Glutamatergic neuron (in vitro differentiated cells): ENCODE data around the gene APOL6. TPM values are rescaled to one million over a fixed set of nuclear protein-coding genes. Genes with fewer than 3 reads are reported as not detected.

Experiments
- DNase-seq: peaks from one replicate; pipeline ENCODE4 v3.0.0; 2022
- H3K27ac Mint-ChIP-seq: one replicate; pipeline ENCODE4 v1.8.0; 2020; ENCODE audit warnings: mild to moderate bottlenecking, mixed read lengths, inconsistent platforms; ENCODE audit not compliant: unreplicated experiment
- H3K27me3 Mint-ChIP-seq: one replicate; pipeline ENCODE4 v1.8.0; 2020; ENCODE audit warnings: mild to moderate bottlenecking, moderate library complexity, mixed read lengths, inconsistent platforms; ENCODE audit not compliant: unreplicated experiment
- H3K36me3 Mint-ChIP-seq: one replicate; pipeline ENCODE4 v1.8.0; 2020; ENCODE audit warnings: mild to moderate bottlenecking, mixed read lengths, inconsistent platforms; ENCODE audit not compliant: unreplicated experiment
- H3K4me1 Mint-ChIP-seq: one replicate; pipeline ENCODE4 v1.8.0; 2020; ENCODE audit warnings: mild to moderate bottlenecking, low read depth, mixed read lengths, inconsistent platforms; ENCODE audit not compliant: unreplicated experiment
- H3K4me3 Mint-ChIP-seq: one replicate; pipeline ENCODE4 v1.8.0; 2020; ENCODE audit warnings: mild to moderate bottlenecking, mixed read lengths, inconsistent platforms; ENCODE audit not compliant: unreplicated experiment
- H3K9me3 Mint-ChIP-seq: one replicate; pipeline ENCODE4 v1.8.0; 2020; ENCODE audit warnings: mild to moderate bottlenecking, moderate library complexity, mixed read lengths, inconsistent platforms; ENCODE audit not compliant: unreplicated experiment
- total RNA-seq: library from RNA; stranded (reverse); fragmentation: NEBNext Ultra II Directional; extraction: Animal tissue kit (Norgen Biotek cat#: 25700); gene quantifications from one replicate; pipeline ENCODE4 v1.2.1, GENCODE V29; 2021; ENCODE audit not compliant: unreplicated experiment
- TF ChIP-seq, protein P1 (sequence below): fragments of 200-600 bp; sonication (generic); IDR thresholded peaks from one replicate; pipeline ENCODE4 v1.5.0; 2021; ENCODE audit not compliant: partially characterized antibody, unreplicated experiment

The APOL6 gene
- total RNA-seq, 1 donor from 2014 or later: not detected

DNA sequence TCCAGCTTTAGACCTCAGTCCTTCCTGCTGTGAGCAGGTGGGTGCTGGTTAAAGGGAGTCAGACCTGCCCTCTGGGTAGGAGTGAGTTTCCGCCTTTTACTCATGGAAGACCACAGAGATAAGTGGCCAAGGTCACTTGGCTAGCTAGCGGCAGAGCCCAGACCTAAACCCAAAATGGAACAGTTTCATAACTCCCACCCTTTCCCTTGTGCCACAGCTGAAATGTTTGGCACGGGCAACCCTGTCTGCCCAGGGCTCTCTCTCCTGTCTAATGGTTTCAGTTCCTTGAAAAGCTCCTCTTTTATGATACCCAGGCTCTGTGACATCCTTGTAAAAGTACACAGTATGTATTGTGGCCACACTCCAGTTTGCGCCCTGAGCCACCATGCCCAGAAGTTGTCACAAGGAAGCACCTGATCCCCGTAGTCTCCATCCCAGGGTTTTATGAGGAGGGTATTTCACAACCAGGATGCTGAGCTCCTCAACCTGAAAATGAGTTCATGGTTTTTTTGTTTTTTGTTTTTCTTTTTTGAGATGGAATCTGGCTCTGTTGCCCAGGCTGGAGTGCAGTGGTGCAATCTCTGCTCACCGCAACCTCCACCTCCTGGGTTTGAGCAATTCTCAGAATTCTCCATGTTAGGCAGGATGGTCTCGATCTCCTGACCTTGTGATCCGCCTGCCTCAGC, 36.2 kb upstream of the APOL6 start:
- no peaks in the 10 kb centered on the region for H3K36me3 Mint-ChIP-seq
- peaks cover 3% of the 10 kb centered on the region for H3K9me3 Mint-ChIP-seq
- peak overlapping the region; percentile 50 for H3K27ac Mint-ChIP-seq
- H3K4me3 Mint-ChIP-seq: no peak overlapping the region
- no peak for DNase-seq
- H3K4me1 Mint-ChIP-seq: no peaks in the 10 kb centered on the region
- TF ChIP-seq, protein P1, sequence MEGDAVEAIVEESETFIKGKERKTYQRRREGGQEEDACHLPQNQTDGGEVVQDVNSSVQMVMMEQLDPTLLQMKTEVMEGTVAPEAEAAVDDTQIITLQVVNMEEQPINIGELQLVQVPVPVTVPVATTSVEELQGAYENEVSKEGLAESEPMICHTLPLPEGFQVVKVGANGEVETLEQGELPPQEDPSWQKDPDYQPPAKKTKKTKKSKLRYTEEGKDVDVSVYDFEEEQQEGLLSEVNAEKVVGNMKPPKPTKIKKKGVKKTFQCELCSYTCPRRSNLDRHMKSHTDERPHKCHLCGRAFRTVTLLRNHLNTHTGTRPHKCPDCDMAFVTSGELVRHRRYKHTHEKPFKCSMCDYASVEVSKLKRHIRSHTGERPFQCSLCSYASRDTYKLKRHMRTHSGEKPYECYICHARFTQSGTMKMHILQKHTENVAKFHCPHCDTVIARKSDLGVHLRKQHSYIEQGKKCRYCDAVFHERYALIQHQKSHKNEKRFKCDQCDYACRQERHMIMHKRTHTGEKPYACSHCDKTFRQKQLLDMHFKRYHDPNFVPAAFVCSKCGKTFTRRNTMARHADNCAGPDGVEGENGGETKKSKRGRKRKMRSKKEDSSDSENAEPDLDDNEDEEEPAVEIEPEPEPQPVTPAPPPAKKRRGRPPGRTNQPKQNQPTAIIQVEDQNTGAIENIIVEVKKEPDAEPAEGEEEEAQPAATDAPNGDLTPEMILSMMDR: no peak
- peaks cover 4% of the 10 kb centered on the region for H3K27me3 Mint-ChIP-seq

DNA sequence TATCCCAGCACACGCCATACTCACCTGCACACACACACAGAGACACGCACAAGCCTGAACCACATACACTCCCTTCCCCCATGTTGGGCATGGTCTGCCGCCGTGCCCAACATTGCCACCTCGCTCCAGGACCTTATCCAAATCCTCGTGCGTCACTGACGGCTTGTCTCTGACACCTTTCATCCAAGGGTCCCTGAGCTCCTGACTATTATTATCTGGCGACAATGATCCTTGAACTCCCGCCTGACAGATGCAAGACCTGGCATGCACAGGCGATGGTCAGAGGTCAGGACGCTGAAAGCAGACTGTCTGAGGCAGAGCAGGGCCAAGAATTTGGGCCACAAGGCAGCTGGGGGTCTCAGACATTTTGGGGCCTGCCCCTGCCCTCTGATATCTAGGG, 35.3 kb upstream of the APOL6 start:
- H3K27ac Mint-ChIP-seq: no peak overlapping the region
- DNase-seq: no peak

DNA sequence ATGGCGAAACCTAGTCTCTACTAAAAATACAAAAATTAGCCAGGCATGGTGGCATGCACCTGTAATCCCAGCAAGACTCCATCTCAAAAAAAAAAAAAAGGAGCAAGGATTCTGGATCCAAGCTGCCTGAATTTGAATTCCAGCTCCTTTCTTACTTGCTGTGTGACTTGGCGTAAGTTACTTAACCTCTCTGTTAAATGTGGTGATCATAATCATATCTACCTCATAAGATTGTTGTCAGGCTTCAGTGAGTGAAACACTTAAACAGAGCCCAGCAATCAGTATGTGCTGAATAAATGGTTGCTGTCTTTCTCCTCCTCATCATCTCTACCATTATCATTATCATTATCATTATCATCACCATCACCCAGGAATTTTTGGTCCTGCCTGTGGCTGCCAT, 33.8 kb upstream of the APOL6 start:
- peaks cover 3% of the 10 kb centered on the region for H3K9me3 Mint-ChIP-seq
- TF ChIP-seq, protein P1: no peak
- no peaks in the 10 kb centered on the region for H3K4me1 Mint-ChIP-seq
- no peak for DNase-seq
- peaks cover 1% of the 10 kb centered on the region for H3K27me3 Mint-ChIP-seq
- no peak overlapping the region for H3K4me3 Mint-ChIP-seq
- H3K27ac Mint-ChIP-seq: no peak overlapping the region
- no peaks in the 10 kb centered on the region for H3K36me3 Mint-ChIP-seq

More for the DNA sequence above, 35.3 kb upstream of the APOL6 start:
- Mint-ChIP-seq H3K27me3 (peaks cover 4% of the 10 kb centered on the region), H3K36me3 (no peaks in the 10 kb centered on the region), H3K4me3 (no peak overlapping the region), H3K4me1 (no peaks in the 10 kb centered on the region), H3K9me3 (peaks cover 3% of the 10 kb centered on the region)
- TF ChIP-seq, protein P1: no peak

DNA sequence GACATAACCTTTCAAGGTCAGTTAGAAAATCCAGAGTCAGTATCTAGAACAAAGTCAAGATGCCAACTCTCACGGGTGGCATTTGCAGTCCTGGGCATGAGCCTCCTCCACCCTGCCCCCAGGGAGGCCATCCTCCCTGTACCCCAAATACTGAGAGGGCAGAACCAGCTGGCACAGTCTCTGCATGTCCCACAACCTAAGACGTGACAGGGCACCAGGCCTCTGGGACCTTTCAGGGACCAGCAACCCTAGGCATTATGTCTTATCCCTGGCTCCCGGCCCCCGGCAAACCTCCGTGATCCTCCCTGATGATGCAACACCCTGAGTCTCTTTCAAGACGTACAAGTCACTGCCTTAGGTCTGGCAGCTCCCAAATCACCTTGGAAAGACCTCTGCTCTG, 33.1 kb upstream of the APOL6 start:
- no peak overlapping the region for H3K4me3 Mint-ChIP-seq
- no peak overlapping the region for H3K27ac Mint-ChIP-seq
- H3K27me3 Mint-ChIP-seq: peaks cover 2% of the 10 kb centered on the region
- H3K36me3 Mint-ChIP-seq: no peaks in the 10 kb centered on the region
- no peaks in the 10 kb centered on the region for H3K4me1 Mint-ChIP-seq
- TF ChIP-seq, protein P1: no peak
- H3K9me3 Mint-ChIP-seq: peaks cover 3% of the 10 kb centered on the region
- no peak for DNase-seq

DNA sequence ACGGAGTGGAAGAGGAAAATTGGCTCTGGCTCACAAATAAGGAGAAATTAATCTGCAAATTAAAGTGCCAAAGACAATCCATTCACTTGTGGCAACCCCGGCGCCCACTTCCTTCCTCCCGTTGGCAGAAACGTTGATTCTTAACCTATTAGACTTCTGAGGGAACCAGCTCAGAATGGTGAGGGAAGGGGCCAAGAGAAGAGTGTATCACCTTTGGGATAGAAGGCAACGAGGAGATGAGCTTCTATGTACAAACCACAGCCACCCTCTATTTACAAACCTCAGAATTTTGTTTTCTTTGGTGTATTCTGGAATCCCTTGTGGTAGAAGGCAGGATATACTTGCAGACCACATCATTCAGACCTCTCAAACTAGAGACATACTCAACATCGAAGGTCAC, 32.2 kb upstream of the APOL6 start:
- H3K27ac Mint-ChIP-seq: no peak overlapping the region
- peaks cover 2% of the 10 kb centered on the region for H3K27me3 Mint-ChIP-seq
- DNase-seq: no peak
- TF ChIP-seq, protein P1: no peak
- H3K4me3 Mint-ChIP-seq: no peak overlapping the region
- no peaks in the 10 kb centered on the region for H3K36me3 Mint-ChIP-seq
- peaks cover 3% of the 10 kb centered on the region for H3K9me3 Mint-ChIP-seq
- H3K4me1 Mint-ChIP-seq: peaks cover under 1% of the 10 kb centered on the region
